Hepatocyte (in vitro differentiated cells): ENCODE data around the gene PDGFD. TPM values are rescaled to one million over a fixed set of nuclear protein-coding genes. Genes with fewer than 3 reads are reported as not detected.

Experiments used
- DNase-seq: peaks from one replicate; pipeline ENCODE4 v3.0.0-alpha.2; 2016; ENCODE audit warnings: low spot score
- H2AFZ ChIP-seq: fragments of 200-600 bp; sonication (generic); 2 replicates; pipeline ENCODE4 v1.6.0; 2016; ENCODE audit warnings: antibody characterized with exemption, mild to moderate bottlenecking
- H3K27ac ChIP-seq: fragments of 200-600 bp; sonication (generic); 2 replicates; pipeline ENCODE4 v1.5.1; 2016; ENCODE audit warnings: mild to moderate bottlenecking
- H3K27me3 ChIP-seq: fragments of 200-600 bp; sonication (generic); 2 replicates; pipeline ENCODE4 v1.6.1; 2016
- H3K36me3 ChIP-seq: fragments of 200-600 bp; sonication (generic); replicated peaks from 2 replicates; pipeline ENCODE4 v1.5.1; 2016; ENCODE audit warnings: low read depth; ENCODE audit not compliant: insufficient read depth
- H3K4me1 ChIP-seq: fragments of 200-600 bp; sonication (generic); 2 replicates; pipeline ENCODE4 v1.5.1; 2016; ENCODE audit warnings: mild to moderate bottlenecking, moderate library complexity; ENCODE audit not compliant: insufficient read depth
- H3K4me2 ChIP-seq: fragments of 200-600 bp; sonication (generic); 2 replicates; pipeline ENCODE4 v1.6.0; 2016
- H3K4me3 ChIP-seq: fragments of 200-600 bp; sonication (generic); 2 replicates; pipeline ENCODE4 v1.5.1; 2016; ENCODE audit warnings: mild to moderate bottlenecking
- H3K79me2 ChIP-seq: fragments of 200-600 bp; sonication (generic); 2 replicates; pipeline ENCODE4 v1.6.0; 2017; ENCODE audit warnings: mild to moderate bottlenecking
- H3K9me2 ChIP-seq: fragments of 200-600 bp; sonication (generic); replicated peaks from 2 replicates; pipeline ENCODE4 v1.6.0; 2017; ENCODE audit warnings: mild to moderate bottlenecking; ENCODE audit not compliant: insufficient read depth
- H3K9me3 ChIP-seq: fragments of 200-600 bp; sonication (generic); 2 replicates; pipeline ENCODE4 v1.5.1; 2016; ENCODE audit warnings: low read depth, mild to moderate bottlenecking
- H4K20me1 ChIP-seq: fragments of 200-600 bp; sonication (generic); 2 replicates; pipeline ENCODE4 v1.6.0; 2016; ENCODE audit warnings: mild to moderate bottlenecking; ENCODE audit not compliant: insufficient read depth, poor library complexity, severe bottlenecking
- EZH2 ChIP-seq: fragments of 200-600 bp; sonication (generic); IDR thresholded peaks from 2 replicates; pipeline ENCODE4 v1.6.1; 2016; ENCODE audit warnings: antibody characterized with exemption, mild to moderate bottlenecking, borderline replicate concordance
- EZH2phosphoT487 ChIP-seq: fragments of 200-600 bp; sonication (generic); IDR thresholded peaks from one replicate; pipeline ENCODE4 v1.6.1; 2018; ENCODE audit warnings: antibody characterized with exemption, mild to moderate bottlenecking, low read depth, moderate library complexity; ENCODE audit not compliant: unreplicated experiment, severe bottlenecking
- WGBS: methylation state at CpG from one replicate; pipeline ENCODE4 v1.1.6; 2016; ENCODE audit warnings: low lambda C conversion rate; ENCODE audit errors: missing lambda C conversion rate; 5-methylcytosine and 5-hydroxymethylcytosine counted together
- polyA plus RNA-seq: library from polyadenylated mRNA; unstranded; fragments of >200 nt; fragmentation: Nextera tagmentation; extraction: Ambion mirVana; gene quantifications from 2 replicates; pipeline ENCODE4 v1.2.1, GENCODE V29; 2016
- total RNA-seq: library from RNA; depleted of rRNA; stranded (reverse); fragments of >200 nt; gene quantifications from 2 replicates; pipeline ENCODE4 v1.2.3, GENCODE V29; 2014
- TF ChIP-seq, protein P1 (sequence below): fragments of 200-600 bp; sonication (generic); IDR thresholded peaks from 2 replicates; pipeline ENCODE4 v1.5.1; 2016; ENCODE audit warnings: antibody characterized with exemption, mild to moderate bottlenecking; ENCODE audit not compliant: poor library complexity

The PDGFD gene
- total and polyA plus RNA-seq, 2 experiments from 2014 or later: 17.3 to 29.6 TPM

DNA sequence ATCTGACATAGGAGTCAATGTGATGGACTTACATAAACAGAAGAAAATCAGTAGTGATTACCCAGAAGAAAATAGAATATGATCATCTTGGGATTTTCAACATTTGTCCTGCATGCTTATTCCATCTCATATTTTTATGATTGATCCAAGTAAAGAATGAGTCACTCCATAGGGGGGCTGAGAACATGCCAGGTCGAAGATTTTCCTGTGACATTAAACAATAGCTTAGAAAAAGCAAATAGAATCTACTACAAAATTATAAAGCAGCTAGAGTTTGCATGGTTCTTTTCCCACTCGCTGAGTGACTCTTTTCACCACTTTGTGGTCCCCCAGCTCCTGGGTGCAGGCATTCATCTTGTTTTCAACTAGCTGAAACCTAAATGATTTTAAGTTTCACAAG, 71.2 kb downstream of the PDGFD start:
- no peak overlapping the region for H3K4me3 ChIP-seq
- no peak overlapping the region for H2AFZ ChIP-seq
- H3K4me1 ChIP-seq: peaks cover 9% of the 10 kb centered on the region
- H3K36me3 ChIP-seq: no peaks in the 10 kb centered on the region
- DNase-seq: no peak
- H3K27ac ChIP-seq: no peak overlapping the region
- no peaks in the 10 kb centered on the region for H3K27me3 ChIP-seq
- H3K79me2 ChIP-seq: no peaks in the 10 kb centered on the region
- H3K9me3 ChIP-seq: no peaks in the 10 kb centered on the region
- no peaks in the 10 kb centered on the region for H4K20me1 ChIP-seq
- TF ChIP-seq EZH2 (no peak), EZH2phosphoT487 (no peak)
- TF ChIP-seq, protein P1, sequence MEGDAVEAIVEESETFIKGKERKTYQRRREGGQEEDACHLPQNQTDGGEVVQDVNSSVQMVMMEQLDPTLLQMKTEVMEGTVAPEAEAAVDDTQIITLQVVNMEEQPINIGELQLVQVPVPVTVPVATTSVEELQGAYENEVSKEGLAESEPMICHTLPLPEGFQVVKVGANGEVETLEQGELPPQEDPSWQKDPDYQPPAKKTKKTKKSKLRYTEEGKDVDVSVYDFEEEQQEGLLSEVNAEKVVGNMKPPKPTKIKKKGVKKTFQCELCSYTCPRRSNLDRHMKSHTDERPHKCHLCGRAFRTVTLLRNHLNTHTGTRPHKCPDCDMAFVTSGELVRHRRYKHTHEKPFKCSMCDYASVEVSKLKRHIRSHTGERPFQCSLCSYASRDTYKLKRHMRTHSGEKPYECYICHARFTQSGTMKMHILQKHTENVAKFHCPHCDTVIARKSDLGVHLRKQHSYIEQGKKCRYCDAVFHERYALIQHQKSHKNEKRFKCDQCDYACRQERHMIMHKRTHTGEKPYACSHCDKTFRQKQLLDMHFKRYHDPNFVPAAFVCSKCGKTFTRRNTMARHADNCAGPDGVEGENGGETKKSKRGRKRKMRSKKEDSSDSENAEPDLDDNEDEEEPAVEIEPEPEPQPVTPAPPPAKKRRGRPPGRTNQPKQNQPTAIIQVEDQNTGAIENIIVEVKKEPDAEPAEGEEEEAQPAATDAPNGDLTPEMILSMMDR: no peak
- H3K9me2 ChIP-seq: no peaks in the 10 kb centered on the region
- 87% methylated on average over 2 of the region's 2 CpGs for WGBS
- no peak overlapping the region for H3K4me2 ChIP-seq

DNA sequence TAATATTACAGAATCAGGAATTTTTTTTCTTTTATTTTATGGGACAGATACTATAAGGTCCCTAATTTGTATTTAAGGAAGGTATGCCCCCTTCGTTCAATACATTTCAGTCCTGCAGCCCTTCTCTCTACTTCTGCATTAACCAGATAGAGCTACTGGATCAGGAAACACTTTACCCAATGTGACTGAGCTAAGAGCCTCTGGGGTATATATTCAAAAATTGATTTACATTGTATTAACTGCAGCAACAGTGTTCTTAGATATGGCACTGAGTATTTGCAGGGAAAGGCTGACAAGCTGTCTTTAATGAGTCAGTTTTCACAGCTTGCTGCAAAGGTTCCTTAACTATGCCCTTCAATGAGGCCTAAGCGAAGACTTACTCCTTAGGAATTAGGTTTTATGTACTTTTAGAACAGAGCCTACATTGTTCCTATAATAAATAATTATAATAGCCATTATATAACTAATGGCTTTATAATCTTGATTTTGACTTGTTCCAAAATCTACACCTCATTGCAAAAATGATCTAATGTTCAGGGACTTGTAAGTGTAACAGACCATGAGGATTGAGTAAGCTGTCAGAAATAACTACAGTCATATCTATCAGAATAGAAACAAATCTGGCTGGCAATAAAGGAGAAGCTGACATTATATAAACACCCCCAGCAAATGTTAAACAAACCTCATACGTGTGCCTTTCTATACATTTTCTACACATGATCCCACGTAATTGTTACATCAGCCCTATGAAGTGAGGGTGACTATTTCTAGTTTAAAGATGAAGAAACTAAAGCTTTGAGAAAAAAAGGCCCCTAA, 72.5 kb downstream of the PDGFD start:
- no peaks in the 10 kb centered on the region for H3K27me3 ChIP-seq
- peaks cover 9% of the 10 kb centered on the region for H3K4me1 ChIP-seq
- no peaks in the 10 kb centered on the region for H3K36me3 ChIP-seq
- TF ChIP-seq, protein P1: no peak
- no peak for TF ChIP-seq EZH2
- no peak overlapping the region for H3K4me2 ChIP-seq
- no peaks in the 10 kb centered on the region for H3K9me3 ChIP-seq
- H3K9me2 ChIP-seq: no peaks in the 10 kb centered on the region
- H2AFZ ChIP-seq: no peak overlapping the region
- no peak overlapping the region for H3K27ac ChIP-seq
- WGBS: 68% methylated on average over 4 of the region's 4 CpGs
- DNase-seq: no peak
- no peak overlapping the region for H3K4me3 ChIP-seq
- no peaks in the 10 kb centered on the region for H3K79me2 ChIP-seq
- no peaks in the 10 kb centered on the region for H4K20me1 ChIP-seq

DNA sequence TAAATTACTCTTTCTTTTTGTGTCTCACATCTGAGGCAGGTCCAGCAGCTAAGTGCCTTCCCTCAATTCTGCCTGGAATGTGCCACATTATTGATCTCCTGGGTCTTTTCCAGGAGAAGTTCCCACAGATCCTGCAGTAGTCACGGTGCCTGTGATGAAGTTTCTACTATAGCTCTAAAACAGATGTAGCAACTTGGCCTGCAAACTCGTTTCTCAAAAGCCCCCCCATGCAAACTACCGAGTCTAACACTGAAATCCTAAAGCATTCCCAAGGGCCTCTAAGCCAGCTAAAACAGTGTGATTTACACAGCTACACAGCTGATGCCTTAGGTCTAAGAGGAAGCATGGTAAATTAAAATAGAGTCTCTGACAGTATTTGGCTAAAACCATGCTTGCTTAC, 73.2 kb downstream of the PDGFD start:
- peaks cover 9% of the 10 kb centered on the region for H3K4me1 ChIP-seq
- H3K9me2 ChIP-seq: no peaks in the 10 kb centered on the region
- H2AFZ ChIP-seq: no peak overlapping the region
- no peak overlapping the region for H3K4me3 ChIP-seq
- H3K27me3 ChIP-seq: no peaks in the 10 kb centered on the region
- no peaks in the 10 kb centered on the region for H3K79me2 ChIP-seq
- H3K36me3 ChIP-seq: no peaks in the 10 kb centered on the region
- H4K20me1 ChIP-seq: no peaks in the 10 kb centered on the region
- WGBS: 73% methylated on average over 3 of the region's 3 CpGs
- TF ChIP-seq EZH2phosphoT487 (no peak), EZH2 (no peak)
- no peak overlapping the region for H3K4me2 ChIP-seq
- H3K9me3 ChIP-seq: no peaks in the 10 kb centered on the region
- no peak for DNase-seq
- H3K27ac ChIP-seq: no peak overlapping the region

DNA sequence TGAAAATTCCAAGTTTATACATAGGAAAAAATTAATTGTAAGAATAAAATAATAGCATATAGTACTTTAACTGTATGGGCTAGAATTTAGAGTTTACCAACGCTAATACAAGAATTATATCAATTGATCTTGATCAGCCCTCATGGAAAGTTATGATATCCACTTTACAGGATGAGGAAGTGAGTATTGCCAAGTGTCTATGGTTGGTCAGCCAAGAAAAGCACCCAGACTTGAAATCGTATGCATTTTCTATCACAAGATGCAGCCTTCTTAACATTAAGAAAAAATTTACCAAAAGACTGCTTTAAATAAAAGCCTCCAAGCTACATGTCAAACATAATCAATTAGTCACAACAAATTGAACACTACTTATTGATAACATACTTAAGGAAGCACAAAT, 74.5 kb downstream of the PDGFD start:
- DNase-seq: no peak
- WGBS: 71% methylated on average over 2 of the region's 2 CpGs
- Histone ChIP-seq H2AFZ (no peak overlapping the region), H3K4me2 (no peak overlapping the region), H3K4me1 (peaks cover 9% of the 10 kb centered on the region), H3K27ac (no peak overlapping the region), H3K9me3 (no peaks in the 10 kb centered on the region), H4K20me1 (no peaks in the 10 kb centered on the region), H3K36me3 (no peaks in the 10 kb centered on the region), H3K79me2 (no peaks in the 10 kb centered on the region), H3K9me2 (no peaks in the 10 kb centered on the region), H3K27me3 (no peaks in the 10 kb centered on the region), H3K4me3 (no peak overlapping the region)
- TF ChIP-seq EZH2 (no peak), EZH2phosphoT487 (no peak)
- TF ChIP-seq, protein P1: no peak
